WERI-Rb-1 (cell line): Measurements from ENCODE around the gene TMEM234.

Experiments used
- DNase-seq: peaks from one replicate; pipeline ENCODE4 v3.0.0-alpha.2; 2020
- H3K27ac ChIP-seq: fragments of 250-450 bp; sonication (Bioruptor Pico); 2 replicates; pipeline ENCODE4 v1.5.1; 2020; ENCODE audit warnings: mild to moderate bottlenecking, moderate library complexity
- H3K27me3 ChIP-seq: fragments of 250-450 bp; sonication (Bioruptor Pico); 2 replicates; pipeline ENCODE4 v1.5.1; 2021; ENCODE audit warnings: mild to moderate bottlenecking, low read depth, moderate library complexity; ENCODE audit not compliant: insufficient read depth, severe bottlenecking
- H3K36me3 ChIP-seq: fragments of 250-450 bp; sonication (Bioruptor Pico); 2 replicates; pipeline ENCODE4 v1.5.1; 2020; ENCODE audit warnings: mild to moderate bottlenecking, moderate library complexity
- H3K4me3 ChIP-seq: 2 replicates; pipeline ENCODE4 v1.5.1; 2011; ENCODE audit warnings: low read depth, mild to moderate bottlenecking, control low read depth, low read length
- H3K9me3 ChIP-seq: fragments of 250-450 bp; sonication (Bioruptor Pico); 2 replicates; pipeline ENCODE4 v1.5.1; 2021; ENCODE audit warnings: mild to moderate bottlenecking, moderate library complexity; ENCODE audit not compliant: severe bottlenecking
- CTCF ChIP-seq: IDR thresholded peaks from 2 replicates; pipeline ENCODE4 v1.5.1; 2011; ENCODE audit warnings: low read depth, mild to moderate bottlenecking, control low read depth, inconsistent platforms, low read length

The TMEM234 gene

GRCh38 chr1:32195972-32196823 is 26.0 kb downstream of the TMEM234 start:
- Histone ChIP-seq H3K36me3 (peaks cover 67% of the 10 kb centered on the region), H3K27me3 (no peaks in the 10 kb centered on the region)
- no peak for DNase-seq

GRCh38 chr1:32195531-32195930 is 26.6 kb downstream of the TMEM234 start:
- TF ChIP-seq CTCF, result no peak
- Histone ChIP-seq H3K36me3 (peaks cover 74% of the 10 kb centered on the region), H3K4me3 (no peak overlapping the region), H3K27me3 (no peaks in the 10 kb centered on the region), H3K27ac (no peak overlapping the region), H3K9me3 (no peaks in the 10 kb centered on the region)
- no peak for DNase-seq

More at GRCh38 chr1:32195972-32196823, 26.0 kb downstream of the TMEM234 start:
- TF ChIP-seq CTCF, result no peak
- Histone ChIP-seq H3K4me3 (no peak overlapping the region), H3K27ac (no peak overlapping the region), H3K9me3 (no peaks in the 10 kb centered on the region)

DNA sequence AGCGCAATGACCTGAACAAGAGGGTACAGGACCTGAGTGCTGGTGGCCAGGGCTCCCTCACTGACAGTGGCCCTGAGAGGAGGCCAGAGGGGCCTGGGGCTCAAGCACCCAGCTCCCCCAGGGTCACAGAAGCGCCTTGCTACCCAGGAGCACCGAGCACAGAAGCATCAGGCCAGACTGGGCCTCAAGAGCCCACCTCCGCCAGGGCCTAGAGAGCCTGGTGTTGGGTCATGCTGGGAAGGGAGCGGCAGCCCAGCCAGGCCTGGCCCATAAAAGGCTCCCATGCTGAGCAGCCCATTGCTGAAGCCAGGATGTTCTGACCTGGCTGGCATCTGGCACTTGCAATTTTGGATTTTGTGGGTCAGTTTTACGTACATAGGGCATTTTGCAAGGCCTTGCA is 27.2 kb downstream of the TMEM234 start:
- H3K27ac ChIP-seq, result no peak overlapping the region
- no peaks in the 10 kb centered on the region for H3K27me3 ChIP-seq
- peaks cover 80% of the 10 kb centered on the region for H3K36me3 ChIP-seq
- no peak for DNase-seq
- TF ChIP-seq CTCF, result no peak
- no peak overlapping the region for H3K4me3 ChIP-seq
- H3K9me3 ChIP-seq, result no peaks in the 10 kb centered on the region

- Histone ChIP-seq H3K9me3 (no peaks in the 10 kb centered on the region), H3K4me3 (no peak overlapping the region), H3K27ac (no peak overlapping the region), H3K36me3 (peaks cover 98% of the 10 kb centered on the region), H3K27me3 (no peaks in the 10 kb centered on the region)
- no peak for TF ChIP-seq CTCF
- no peak for DNase-seq
These were observed 29.8 kb downstream of the TMEM234 start for GRCh38 chr1:32192220-32192948.

DNA sequence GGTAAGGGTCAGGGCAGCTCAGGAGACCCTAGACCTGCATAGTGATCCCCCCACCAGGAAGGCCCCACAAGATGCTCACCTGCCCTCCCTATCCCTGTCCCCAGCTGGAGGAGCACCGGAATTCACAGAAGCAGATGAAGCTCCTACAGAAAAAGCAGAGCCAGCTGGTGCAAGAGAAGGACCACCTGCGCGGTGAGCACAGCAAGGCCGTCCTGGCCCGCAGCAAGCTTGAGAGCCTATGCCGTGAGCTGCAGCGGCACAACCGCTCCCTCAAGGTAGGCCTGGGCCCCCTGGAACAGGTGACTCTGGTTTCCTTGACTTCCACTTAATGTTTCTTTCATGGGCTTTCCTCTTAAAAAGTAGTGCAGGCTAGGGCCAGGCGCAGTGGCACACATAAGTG is 34.3 kb downstream of the TMEM234 start:
- Histone ChIP-seq H3K27ac (no peak overlapping the region), H3K27me3 (no peaks in the 10 kb centered on the region), H3K36me3 (peaks cover 98% of the 10 kb centered on the region), H3K9me3 (no peaks in the 10 kb centered on the region), H3K4me3 (no peak overlapping the region)
- DNase-seq, result no peak
- no peak for TF ChIP-seq CTCF
